Mesothelial cell of epicardium (in vitro differentiated cells): Measurements from ENCODE around the gene SAG. TPM values are rescaled to one million over a fixed set of nuclear protein-coding genes. Genes with fewer than 3 reads are reported as not detected.

ENCODE experiments used
- DNase-seq, 2 experiments: peaks; one replicate each; pipeline ENCODE4 v3.0.0; 2021; ENCODE audit warnings: low spot score in 2 of 2; ENCODE audit not compliant: unreplicated experiment in 2 of 2
- H3K27ac Mint-ChIP-seq: 2 replicates; pipeline ENCODE4 v1.8.0; 2021; ENCODE audit warnings: mixed read lengths
- H3K27me3 Mint-ChIP-seq: 2 replicates; pipeline ENCODE4 v1.8.0; 2021; ENCODE audit warnings: low read depth, mixed read lengths
- H3K36me3 Mint-ChIP-seq: 2 replicates; pipeline ENCODE4 v1.8.0; 2021; ENCODE audit warnings: mixed read lengths
- H3K4me1 Mint-ChIP-seq: 2 replicates; pipeline ENCODE4 v1.8.0; 2021; ENCODE audit warnings: mixed read lengths
- H3K4me3 Mint-ChIP-seq: 2 replicates; pipeline ENCODE4 v1.8.0; 2021; ENCODE audit warnings: mild to moderate bottlenecking, moderate library complexity, mixed read lengths
- H3K9me3 Mint-ChIP-seq: 2 replicates; pipeline ENCODE4 v1.8.0; 2021; ENCODE audit warnings: mixed read lengths
- CTCF ChIP-seq: fragments of 200-600 bp; sonication (generic); IDR thresholded peaks from one replicate; pipeline ENCODE4 v1.5.0; 2021; ENCODE audit warnings: antibody characterized with exemption; ENCODE audit not compliant: unreplicated experiment
- total RNA-seq: library from RNA; stranded (reverse); gene quantifications from 3 replicates; pipeline ENCODE4 v1.2.1, GENCODE V29; 2021

The SAG gene
- total RNA-seq, 1 donor from 2014 or later, result not detected

GRCh38 chr2:233354971-233355574, 47.5 kb downstream of the SAG start:
- H3K9me3 Mint-ChIP-seq, result no peaks in the 10 kb centered on the region
- peaks cover 43% of the 10 kb centered on the region for H3K4me1 Mint-ChIP-seq
- TF ChIP-seq CTCF, result no peak
- peak overlapping the region; percentile 32 for H3K27ac Mint-ChIP-seq
- H3K36me3 Mint-ChIP-seq, result no peaks in the 10 kb centered on the region
- H3K4me3 Mint-ChIP-seq, result peak overlapping the region; percentile 79
- DNase-seq, result no peak
- peaks cover 12% of the 10 kb centered on the region for H3K27me3 Mint-ChIP-seq

GRCh38 chr2:233355916-233356315, 48.3 kb downstream of the SAG start:
- TF ChIP-seq CTCF, result no peak
- Mint-ChIP-seq H3K27me3 (peaks cover 5% of the 10 kb centered on the region), H3K27ac (no peak overlapping the region), H3K4me3 (peak overlapping the region; percentile 79), H3K4me1 (peaks cover 42% of the 10 kb centered on the region), H3K9me3 (no peaks in the 10 kb centered on the region), H3K36me3 (no peaks in the 10 kb centered on the region)
- no peak for DNase-seq

GRCh38 chr2:233356546-233357308, 49.1 kb downstream of the SAG start:
- no peak for DNase-seq
- Mint-ChIP-seq H3K4me1 (peaks cover 44% of the 10 kb centered on the region), H3K27ac (no peak overlapping the region), H3K9me3 (no peaks in the 10 kb centered on the region), H3K27me3 (peaks cover 5% of the 10 kb centered on the region), H3K36me3 (peaks cover 2% of the 10 kb centered on the region), H3K4me3 (peak overlapping the region; percentile 79)
- TF ChIP-seq CTCF, result no peak

GRCh38 chr2:233358335-233358734, 50.7 kb downstream of the SAG start:
- H3K4me3 Mint-ChIP-seq, result no peak overlapping the region
- DNase-seq, result no peak
- H3K36me3 Mint-ChIP-seq, result peaks cover 3% of the 10 kb centered on the region
- no peak overlapping the region for H3K27ac Mint-ChIP-seq
- no peaks in the 10 kb centered on the region for H3K9me3 Mint-ChIP-seq
- no peak for TF ChIP-seq CTCF
- peaks cover 44% of the 10 kb centered on the region for H3K4me1 Mint-ChIP-seq
- H3K27me3 Mint-ChIP-seq, result peaks cover 3% of the 10 kb centered on the region

GRCh38 chr2:233358947-233359346, 51.3 kb downstream of the SAG start:
- H3K9me3 Mint-ChIP-seq, result peaks cover 4% of the 10 kb centered on the region
- H3K27me3 Mint-ChIP-seq, result peaks cover under 1% of the 10 kb centered on the region
- TF ChIP-seq CTCF, result no peak
- no peak for DNase-seq
- peaks cover 9% of the 10 kb centered on the region for H3K36me3 Mint-ChIP-seq
- H3K4me3 Mint-ChIP-seq, result no peak overlapping the region
- H3K4me1 Mint-ChIP-seq, result peaks cover 37% of the 10 kb centered on the region
- no peak overlapping the region for H3K27ac Mint-ChIP-seq
